GM23338 (cell line): Measurements from ENCODE around the gene OR2C1.

Source experiments
- CREB1 ChIP-seq: fragments of 250-450 bp; sonication (Bioruptor Pico); IDR thresholded peaks from 2 replicates; pipeline ENCODE4 v1.5.0; 2020; ENCODE audit warnings: low read depth, mild to moderate bottlenecking, moderate library complexity
- EZH2 ChIP-seq: fragments of 200-600 bp; sonication (generic); IDR thresholded peaks from one replicate; pipeline ENCODE4 v1.8.0; 2017; ENCODE audit warnings: antibody characterized with exemption, mild to moderate bottlenecking, low read depth; ENCODE audit not compliant: unreplicated experiment
- EZH2phosphoT487 ChIP-seq: fragments of 200-600 bp; sonication (generic); IDR thresholded peaks from one replicate; pipeline ENCODE4 v1.8.1; 2018; ENCODE audit warnings: antibody characterized with exemption; ENCODE audit not compliant: unreplicated experiment
- JUNB ChIP-seq: IDR thresholded peaks from one replicate; pipeline ENCODE4 v1.6.1; 2016; ENCODE audit warnings: antibody characterized with exemption; ENCODE audit not compliant: unreplicated experiment
- NANOG ChIP-seq: IDR thresholded peaks from 2 replicates; pipeline ENCODE4 v1.6.1; 2016; ENCODE audit warnings: antibody characterized with exemption, borderline replicate concordance
- POLR2AphosphoS5 ChIP-seq: IDR thresholded peaks from 2 replicates; pipeline ENCODE4 v1.6.1; 2016; ENCODE audit warnings: antibody characterized with exemption, low read depth
- ZNF114 ChIP-seq: fragments of 250-450 bp; sonication (Bioruptor Pico); IDR thresholded peaks from 2 replicates; pipeline ENCODE4 v1.5.0; 2020; ENCODE audit warnings: mild to moderate bottlenecking, moderate library complexity
- TF ChIP-seq, protein P1 (sequence below), 2 experiments: fragments of 200-600 bp in 1 of 2; sonication (generic) in 1 of 2; conservative IDR thresholded peaks; 2 replicates each; pipeline versions ENCODE4 v1.5.1 to v1.6.1; 2016 to 2017; ENCODE audit warnings: antibody characterized with exemption in 2 of 2, low read depth in 2 of 2, mild to moderate bottlenecking in 2 of 2, moderate library complexity in 1 of 2
- TF ChIP-seq, protein P2 (sequence below): IDR thresholded peaks from one replicate; pipeline ENCODE4 v1.6.1; 2018; ENCODE audit warnings: antibody characterized with exemption; ENCODE audit not compliant: unreplicated experiment
- TF ChIP-seq, protein P3 (sequence below): IDR thresholded peaks from 2 replicates; pipeline ENCODE4 v1.6.1; 2016; ENCODE audit warnings: antibody characterized with exemption

DNA sequence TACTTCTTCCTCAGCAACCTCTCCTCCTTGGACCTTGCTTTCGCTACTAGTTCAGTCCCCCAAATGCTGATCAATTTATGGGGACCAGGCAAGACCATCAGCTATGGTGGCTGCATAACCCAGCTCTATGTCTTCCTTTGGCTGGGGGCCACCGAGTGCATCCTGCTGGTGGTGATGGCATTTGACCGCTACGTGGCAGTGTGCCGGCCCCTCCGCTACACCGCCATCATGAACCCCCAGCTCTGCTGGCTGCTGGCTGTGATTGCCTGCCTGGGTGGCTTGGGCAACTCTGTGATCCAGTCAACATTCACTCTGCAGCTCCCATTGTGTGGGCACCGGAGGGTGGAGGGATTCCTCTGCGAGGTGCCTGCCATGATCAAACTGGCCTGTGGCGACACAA is 429 bp downstream of the OR2C1 start:
- TF ChIP-seq EZH2phosphoT487 (no peak), POLR2AphosphoS5 (no peak), EZH2 (no peak), JUNB (no peak), ZNF114 (no peak), NANOG (no peak), CREB1 (CRISPR knock-in tag) (no peak)
- TF ChIP-seq, protein P1, sequence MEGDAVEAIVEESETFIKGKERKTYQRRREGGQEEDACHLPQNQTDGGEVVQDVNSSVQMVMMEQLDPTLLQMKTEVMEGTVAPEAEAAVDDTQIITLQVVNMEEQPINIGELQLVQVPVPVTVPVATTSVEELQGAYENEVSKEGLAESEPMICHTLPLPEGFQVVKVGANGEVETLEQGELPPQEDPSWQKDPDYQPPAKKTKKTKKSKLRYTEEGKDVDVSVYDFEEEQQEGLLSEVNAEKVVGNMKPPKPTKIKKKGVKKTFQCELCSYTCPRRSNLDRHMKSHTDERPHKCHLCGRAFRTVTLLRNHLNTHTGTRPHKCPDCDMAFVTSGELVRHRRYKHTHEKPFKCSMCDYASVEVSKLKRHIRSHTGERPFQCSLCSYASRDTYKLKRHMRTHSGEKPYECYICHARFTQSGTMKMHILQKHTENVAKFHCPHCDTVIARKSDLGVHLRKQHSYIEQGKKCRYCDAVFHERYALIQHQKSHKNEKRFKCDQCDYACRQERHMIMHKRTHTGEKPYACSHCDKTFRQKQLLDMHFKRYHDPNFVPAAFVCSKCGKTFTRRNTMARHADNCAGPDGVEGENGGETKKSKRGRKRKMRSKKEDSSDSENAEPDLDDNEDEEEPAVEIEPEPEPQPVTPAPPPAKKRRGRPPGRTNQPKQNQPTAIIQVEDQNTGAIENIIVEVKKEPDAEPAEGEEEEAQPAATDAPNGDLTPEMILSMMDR (conservative IDR thresholded peaks at IDR 0.05; ENCODE audit: low read depth in 2 of 2), result no peak; a peak in 1 of 4 replicates
- TF ChIP-seq, protein P2, sequence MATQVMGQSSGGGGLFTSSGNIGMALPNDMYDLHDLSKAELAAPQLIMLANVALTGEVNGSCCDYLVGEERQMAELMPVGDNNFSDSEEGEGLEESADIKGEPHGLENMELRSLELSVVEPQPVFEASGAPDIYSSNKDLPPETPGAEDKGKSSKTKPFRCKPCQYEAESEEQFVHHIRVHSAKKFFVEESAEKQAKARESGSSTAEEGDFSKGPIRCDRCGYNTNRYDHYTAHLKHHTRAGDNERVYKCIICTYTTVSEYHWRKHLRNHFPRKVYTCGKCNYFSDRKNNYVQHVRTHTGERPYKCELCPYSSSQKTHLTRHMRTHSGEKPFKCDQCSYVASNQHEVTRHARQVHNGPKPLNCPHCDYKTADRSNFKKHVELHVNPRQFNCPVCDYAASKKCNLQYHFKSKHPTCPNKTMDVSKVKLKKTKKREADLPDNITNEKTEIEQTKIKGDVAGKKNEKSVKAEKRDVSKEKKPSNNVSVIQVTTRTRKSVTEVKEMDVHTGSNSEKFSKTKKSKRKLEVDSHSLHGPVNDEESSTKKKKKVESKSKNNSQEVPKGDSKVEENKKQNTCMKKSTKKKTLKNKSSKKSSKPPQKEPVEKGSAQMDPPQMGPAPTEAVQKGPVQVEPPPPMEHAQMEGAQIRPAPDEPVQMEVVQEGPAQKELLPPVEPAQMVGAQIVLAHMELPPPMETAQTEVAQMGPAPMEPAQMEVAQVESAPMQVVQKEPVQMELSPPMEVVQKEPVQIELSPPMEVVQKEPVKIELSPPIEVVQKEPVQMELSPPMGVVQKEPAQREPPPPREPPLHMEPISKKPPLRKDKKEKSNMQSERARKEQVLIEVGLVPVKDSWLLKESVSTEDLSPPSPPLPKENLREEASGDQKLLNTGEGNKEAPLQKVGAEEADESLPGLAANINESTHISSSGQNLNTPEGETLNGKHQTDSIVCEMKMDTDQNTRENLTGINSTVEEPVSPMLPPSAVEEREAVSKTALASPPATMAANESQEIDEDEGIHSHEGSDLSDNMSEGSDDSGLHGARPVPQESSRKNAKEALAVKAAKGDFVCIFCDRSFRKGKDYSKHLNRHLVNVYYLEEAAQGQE, result no peak
- TF ChIP-seq, protein P3, sequence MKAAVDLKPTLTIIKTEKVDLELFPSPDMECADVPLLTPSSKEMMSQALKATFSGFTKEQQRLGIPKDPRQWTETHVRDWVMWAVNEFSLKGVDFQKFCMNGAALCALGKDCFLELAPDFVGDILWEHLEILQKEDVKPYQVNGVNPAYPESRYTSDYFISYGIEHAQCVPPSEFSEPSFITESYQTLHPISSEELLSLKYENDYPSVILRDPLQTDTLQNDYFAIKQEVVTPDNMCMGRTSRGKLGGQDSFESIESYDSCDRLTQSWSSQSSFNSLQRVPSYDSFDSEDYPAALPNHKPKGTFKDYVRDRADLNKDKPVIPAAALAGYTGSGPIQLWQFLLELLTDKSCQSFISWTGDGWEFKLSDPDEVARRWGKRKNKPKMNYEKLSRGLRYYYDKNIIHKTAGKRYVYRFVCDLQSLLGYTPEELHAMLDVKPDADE, result no peak
